Stimulated activated effector memory CD8-positive, alpha-beta T cell treated with anti-CD3 and anti-CD28 coated beads, Interleukin-12 subunit alpha, Interleukin-12 subunit beta, amount 100 ng/mL, for 72 hours (primary cell): ENCODE data around the gene CHSY3.

Source experiments
- ATAC-seq: fragments of 150-1000 bp; cut with Tn5 transposase; 2 replicates; pipeline ENCODE4 v1.10.0; 2021
- DNase-seq, 2 donors: peaks; one replicate each; pipeline ENCODE4 v3.0.0; 2021 to 2022; ENCODE audit warnings: low spot score in 2 of 2
- H3K27ac Mint-ChIP-seq: one replicate; pipeline ENCODE4 v1.8.0; 2022; ENCODE audit warnings: mild to moderate bottlenecking, mixed read lengths
- H3K36me3 Mint-ChIP-seq: one replicate; pipeline ENCODE4 v1.8.0; 2022; ENCODE audit warnings: mild to moderate bottlenecking, mixed read lengths
- H3K4me1 Mint-ChIP-seq: one replicate; pipeline ENCODE4 v1.8.0; 2022; ENCODE audit warnings: mixed read lengths
- H3K4me3 Mint-ChIP-seq: one replicate; pipeline ENCODE4 v1.8.0; 2022; ENCODE audit warnings: mild to moderate bottlenecking, mixed read lengths
- H3K9me3 Mint-ChIP-seq: one replicate; pipeline ENCODE4 v1.8.0; 2022; ENCODE audit warnings: mixed read lengths

Gene CHSY3

DNA sequence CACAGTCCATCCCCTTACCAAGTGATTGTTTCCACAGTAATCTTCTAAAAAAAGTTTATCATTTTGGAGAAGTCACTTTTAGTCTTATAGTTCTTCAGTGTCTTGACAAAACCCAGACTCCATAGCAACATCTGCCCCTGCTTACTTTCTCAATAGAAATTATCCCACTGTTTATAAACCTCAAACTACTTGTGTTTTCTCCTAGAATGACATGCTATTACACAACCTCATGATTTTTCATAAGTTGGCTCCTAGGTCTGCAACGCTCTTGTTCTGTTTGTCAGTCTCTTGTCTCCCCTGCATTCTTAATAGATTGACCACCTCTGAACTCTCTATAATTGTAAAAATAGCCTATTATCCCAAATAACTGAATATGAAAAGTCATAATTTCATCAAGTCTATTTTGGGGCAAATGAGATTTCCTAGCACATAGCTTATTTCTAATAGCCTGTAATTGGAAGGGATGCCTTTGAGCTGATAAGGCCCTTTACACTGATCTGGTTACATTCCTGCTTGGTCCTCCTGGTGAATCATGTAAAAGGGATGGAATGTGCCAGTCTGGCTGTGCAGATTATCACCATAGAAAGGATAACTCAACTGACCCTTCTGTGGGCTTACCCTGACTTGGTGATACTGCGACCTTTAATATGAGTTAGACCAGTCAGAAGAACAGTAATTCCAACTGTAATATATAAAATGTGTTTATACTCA, 69.6 kb downstream of the CHSY3 start:
- Mint-ChIP-seq H3K9me3 (no peaks in the 10 kb centered on the region), H3K27ac (no peak overlapping the region), H3K4me1 (no peaks in the 10 kb centered on the region), H3K4me3 (no peak overlapping the region), H3K36me3 (no peaks in the 10 kb centered on the region)
- no peak for ATAC-seq
- no peak for DNase-seq

DNA sequence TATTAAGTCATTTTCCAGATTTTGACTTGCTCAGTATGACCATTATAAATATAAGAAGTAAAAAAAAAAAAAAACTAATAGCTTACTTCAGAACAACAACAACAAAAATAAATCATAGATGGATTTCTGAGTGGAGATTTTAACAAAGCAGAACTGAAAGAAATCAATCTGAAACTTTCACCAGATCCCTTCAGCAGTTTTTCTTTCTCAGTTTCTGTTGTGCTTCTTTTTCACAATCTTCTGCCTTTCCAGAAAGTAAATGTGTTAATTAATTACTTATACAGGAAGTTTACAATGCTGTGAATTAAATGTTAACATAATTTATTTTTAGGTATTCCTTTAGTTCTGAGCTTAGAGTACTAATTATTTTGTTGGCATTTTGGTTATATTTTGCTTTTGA, 73.5 kb downstream of the CHSY3 start:
- no peak for DNase-seq
- Mint-ChIP-seq H3K4me3 (no peak overlapping the region), H3K36me3 (no peaks in the 10 kb centered on the region), H3K9me3 (no peaks in the 10 kb centered on the region), H3K4me1 (no peaks in the 10 kb centered on the region), H3K27ac (no peak overlapping the region)
- ATAC-seq, result no peak

DNA sequence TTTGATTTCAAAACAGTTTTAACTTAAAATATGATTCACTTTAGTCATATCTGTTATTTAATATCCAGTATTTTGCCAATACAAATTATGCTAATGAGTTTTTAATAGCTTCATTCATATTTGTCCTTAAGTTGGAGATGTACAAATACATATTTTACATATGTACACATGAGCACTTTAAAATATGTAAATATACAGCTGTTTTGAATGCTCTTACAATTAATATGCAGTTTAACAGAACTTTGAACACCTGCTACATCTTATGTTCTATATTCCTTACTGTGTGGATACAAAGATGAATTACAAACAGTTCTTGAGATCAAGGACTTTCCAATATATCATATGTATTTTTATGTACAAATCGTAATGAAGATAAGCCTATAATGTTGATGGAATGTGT, 74.0 kb downstream of the CHSY3 start:
- Mint-ChIP-seq H3K4me3 (no peak overlapping the region), H3K9me3 (peaks cover 2% of the 10 kb centered on the region), H3K4me1 (no peaks in the 10 kb centered on the region), H3K27ac (no peak overlapping the region), H3K36me3 (no peaks in the 10 kb centered on the region)
- DNase-seq (no peak), ATAC-seq (no peak)

DNA sequence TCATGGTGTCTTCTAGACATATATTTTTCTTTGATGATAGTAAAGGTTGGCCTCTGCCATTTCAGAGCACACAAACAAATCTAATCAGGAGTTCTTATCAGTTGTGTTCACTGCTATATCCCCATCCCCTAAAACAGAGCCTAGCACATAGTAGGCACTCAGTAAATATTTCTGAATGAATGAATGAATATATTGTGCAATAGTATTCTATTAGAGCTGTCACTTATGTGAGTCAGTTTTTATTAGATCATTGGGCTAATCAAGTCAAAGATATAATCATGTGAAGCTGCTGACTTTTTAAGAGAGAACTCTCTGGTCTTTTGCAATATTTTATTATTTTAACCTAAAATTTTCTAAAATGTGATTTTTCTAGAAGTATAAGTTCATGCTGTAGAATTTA, 84.2 kb downstream of the CHSY3 start:
- no peak overlapping the region for H3K4me3 Mint-ChIP-seq
- ATAC-seq (no peak), DNase-seq (no peak)
- H3K27ac Mint-ChIP-seq, result no peak overlapping the region
- no peaks in the 10 kb centered on the region for H3K4me1 Mint-ChIP-seq
- peaks cover 12% of the 10 kb centered on the region for H3K9me3 Mint-ChIP-seq
- H3K36me3 Mint-ChIP-seq, result no peaks in the 10 kb centered on the region

DNA sequence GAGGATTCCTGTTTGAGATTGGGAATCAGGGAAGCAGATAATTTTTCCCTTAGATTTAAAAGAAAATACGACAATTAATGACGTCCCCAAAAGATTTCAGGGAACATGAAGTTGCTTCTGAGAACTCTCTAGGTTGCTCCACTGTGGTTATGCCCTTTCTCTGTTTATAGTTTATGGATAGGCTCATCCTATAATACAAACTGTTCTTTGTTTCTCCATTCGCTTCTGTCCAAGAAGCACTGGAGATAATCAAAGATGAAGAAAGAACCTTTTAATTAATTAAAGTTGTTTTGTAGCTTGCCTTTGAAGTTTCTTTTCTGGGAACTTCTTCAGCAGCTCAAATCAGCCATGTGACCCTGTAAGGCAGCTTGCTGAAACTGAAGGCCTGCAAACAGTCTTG, 87.5 kb downstream of the CHSY3 start:
- Mint-ChIP-seq H3K4me3 (no peak overlapping the region), H3K27ac (no peak overlapping the region), H3K36me3 (no peaks in the 10 kb centered on the region), H3K9me3 (peaks cover 6% of the 10 kb centered on the region), H3K4me1 (no peaks in the 10 kb centered on the region)
- ATAC-seq, result no peak
- no peak for DNase-seq

DNA sequence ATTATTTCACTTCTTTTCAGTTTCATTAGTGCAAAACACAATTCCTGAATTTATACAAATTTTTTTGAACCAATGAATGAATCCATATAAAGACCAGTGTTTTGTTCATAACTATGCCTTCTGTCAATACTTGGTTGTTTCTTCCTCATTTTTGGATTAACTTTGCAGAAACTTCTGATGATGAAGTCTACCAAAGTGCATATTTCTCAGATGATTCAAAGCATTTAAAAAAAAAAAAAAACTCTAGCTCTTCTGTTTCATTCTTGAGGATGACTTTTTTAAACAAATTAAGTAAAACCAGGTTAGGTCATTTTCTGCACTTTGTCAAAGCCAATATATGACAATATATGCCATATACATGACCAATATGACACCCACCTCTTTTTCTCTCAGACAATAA, 92.6 kb downstream of the CHSY3 start:
- no peaks in the 10 kb centered on the region for H3K4me1 Mint-ChIP-seq
- no peak overlapping the region for H3K27ac Mint-ChIP-seq
- DNase-seq (no peak), ATAC-seq (no peak)
- peaks cover 6% of the 10 kb centered on the region for H3K9me3 Mint-ChIP-seq
- H3K4me3 Mint-ChIP-seq, result no peak overlapping the region
- H3K36me3 Mint-ChIP-seq, result no peaks in the 10 kb centered on the region

DNA sequence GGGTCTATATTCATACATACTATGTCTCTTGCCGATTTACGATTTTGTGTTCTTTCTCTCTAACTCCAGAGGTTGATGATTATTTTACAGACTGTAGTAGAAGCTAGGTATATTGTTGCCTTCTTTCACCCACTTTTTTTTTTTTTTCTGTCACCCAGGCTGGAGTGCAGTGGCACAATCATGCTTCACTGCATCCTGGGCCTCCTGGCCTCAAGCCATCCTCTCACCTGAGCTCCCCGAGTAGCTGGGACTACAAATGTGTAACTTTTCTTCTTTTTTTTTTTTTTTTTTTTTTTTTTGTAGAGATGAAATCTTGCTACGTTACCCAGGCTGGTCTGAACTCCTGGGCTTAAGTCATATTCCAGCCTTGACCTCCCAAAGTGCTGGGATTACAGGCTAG, 96.2 kb downstream of the CHSY3 start:
- H3K36me3 Mint-ChIP-seq, result no peaks in the 10 kb centered on the region
- H3K4me3 Mint-ChIP-seq, result no peak overlapping the region
- no peak for DNase-seq
- ATAC-seq, result no peak
- no peaks in the 10 kb centered on the region for H3K4me1 Mint-ChIP-seq
- H3K27ac Mint-ChIP-seq, result no peak overlapping the region
- H3K9me3 Mint-ChIP-seq, result peaks cover 4% of the 10 kb centered on the region

DNA sequence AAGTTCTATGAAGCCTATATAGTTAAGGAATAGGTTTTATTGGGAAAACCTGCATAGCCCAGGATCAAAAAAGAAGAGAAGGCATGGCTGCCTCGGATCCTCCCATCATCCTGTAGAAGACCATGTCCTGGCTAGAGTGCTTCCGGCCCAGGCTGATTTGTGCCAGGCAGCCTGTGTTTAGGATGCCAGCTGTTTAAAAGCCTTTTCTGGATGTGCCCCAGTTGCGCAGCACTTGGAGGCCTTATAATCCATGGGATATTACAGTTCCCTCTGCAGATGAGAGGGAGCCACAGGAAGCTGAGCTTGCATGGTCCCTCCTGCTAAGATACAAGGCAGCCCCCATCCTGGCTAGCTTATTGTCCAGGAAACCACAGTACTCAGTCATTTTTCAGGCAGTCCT, 97.9 kb downstream of the CHSY3 start:
- Mint-ChIP-seq H3K4me3 (no peak overlapping the region), H3K27ac (no peak overlapping the region), H3K36me3 (no peaks in the 10 kb centered on the region), H3K9me3 (peaks cover 1% of the 10 kb centered on the region), H3K4me1 (no peaks in the 10 kb centered on the region)
- no peak for DNase-seq
- ATAC-seq, result no peak

DNA sequence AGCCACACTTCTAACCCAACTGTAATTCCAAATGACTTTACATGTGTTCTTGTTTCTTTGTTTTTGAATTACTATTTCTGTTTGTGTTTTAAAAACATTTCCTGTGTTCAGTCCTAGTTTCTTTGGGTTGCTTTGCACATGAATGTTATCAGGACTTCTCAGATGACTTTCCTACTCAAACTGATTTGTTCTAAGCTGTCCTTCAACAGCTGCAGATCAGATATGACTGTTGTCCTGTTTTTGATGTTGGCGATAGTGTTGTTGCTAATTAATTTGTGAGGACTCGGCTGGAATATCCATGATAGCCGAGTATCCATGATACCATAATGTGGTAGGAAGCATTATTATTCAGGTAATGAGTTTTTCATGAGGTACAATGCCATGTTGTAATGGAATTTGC, 98.6 kb downstream of the CHSY3 start:
- no peaks in the 10 kb centered on the region for H3K36me3 Mint-ChIP-seq
- H3K4me1 Mint-ChIP-seq, result no peaks in the 10 kb centered on the region
- no peak for DNase-seq
- ATAC-seq, result no peak
- H3K9me3 Mint-ChIP-seq, result peaks cover 3% of the 10 kb centered on the region
- H3K4me3 Mint-ChIP-seq, result no peak overlapping the region
- H3K27ac Mint-ChIP-seq, result no peak overlapping the region

DNA sequence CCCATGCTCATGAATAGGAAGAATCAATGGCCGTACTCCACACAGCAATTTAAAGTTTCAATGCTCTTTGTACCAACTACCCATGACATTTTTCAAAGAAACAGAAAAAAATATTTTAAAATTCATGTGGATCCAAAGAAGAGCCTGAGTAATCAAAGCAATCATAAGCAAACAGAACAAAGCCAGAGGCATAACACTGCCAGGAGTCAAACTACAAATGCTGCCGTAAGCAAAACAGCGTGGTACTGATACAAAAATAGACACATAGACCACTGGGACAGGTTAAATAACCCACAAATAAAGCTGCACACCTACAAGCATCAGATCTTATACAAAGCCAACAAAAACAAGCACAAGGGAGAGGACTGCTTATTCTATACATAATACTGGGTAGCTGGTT, 107.7 kb downstream of the CHSY3 start:
- no peaks in the 10 kb centered on the region for H3K4me1 Mint-ChIP-seq
- DNase-seq, result no peak
- H3K36me3 Mint-ChIP-seq, result no peaks in the 10 kb centered on the region
- no peak for ATAC-seq
- peaks cover 4% of the 10 kb centered on the region for H3K9me3 Mint-ChIP-seq
- H3K4me3 Mint-ChIP-seq, result no peak overlapping the region
- H3K27ac Mint-ChIP-seq, result no peak overlapping the region

DNA sequence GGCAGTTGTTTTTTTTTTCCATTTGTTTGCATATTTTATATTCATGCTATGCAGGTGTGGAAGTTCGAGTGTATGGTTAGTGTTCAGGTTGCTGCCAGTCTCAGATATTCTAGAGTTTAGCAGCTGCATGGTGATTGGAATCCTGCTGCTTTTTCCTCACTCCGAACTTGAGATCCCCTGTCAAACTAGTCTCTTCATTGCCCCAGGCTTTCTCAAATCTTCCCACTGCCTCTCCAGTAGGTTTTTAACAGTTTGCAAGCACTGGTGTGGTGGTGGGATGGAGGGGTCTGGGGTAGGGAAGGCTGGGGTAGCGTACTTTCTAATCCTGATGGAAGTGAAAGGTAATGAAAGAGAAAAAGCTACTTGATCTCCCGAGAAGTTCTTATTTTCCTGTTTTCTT, 112.9 kb downstream of the CHSY3 start:
- no peak overlapping the region for H3K4me3 Mint-ChIP-seq
- ATAC-seq (no peak), DNase-seq (no peak)
- peaks cover 4% of the 10 kb centered on the region for H3K9me3 Mint-ChIP-seq
- H3K27ac Mint-ChIP-seq, result no peak overlapping the region
- no peaks in the 10 kb centered on the region for H3K36me3 Mint-ChIP-seq
- no peaks in the 10 kb centered on the region for H3K4me1 Mint-ChIP-seq

DNA sequence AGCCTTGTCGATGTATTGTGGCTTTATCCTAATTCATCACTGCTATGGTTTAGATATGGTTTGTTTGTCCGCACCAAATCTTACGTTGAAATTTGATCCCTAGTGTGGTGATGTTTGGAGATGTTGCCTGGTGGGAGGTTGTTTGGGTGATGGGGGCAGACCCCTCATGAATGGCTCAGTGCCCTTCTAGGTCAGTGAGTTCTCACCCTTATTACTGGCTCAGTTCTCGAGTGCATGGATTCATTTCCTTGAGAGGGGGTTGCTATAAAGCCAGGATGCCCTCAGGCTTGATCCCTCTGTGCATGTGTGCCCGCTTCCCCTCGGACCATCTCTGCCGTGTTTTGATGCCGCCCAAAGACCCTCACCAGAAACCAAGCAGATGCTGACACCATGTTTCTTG, 114.4 kb downstream of the CHSY3 start:
- no peak overlapping the region for H3K4me3 Mint-ChIP-seq
- no peak for ATAC-seq
- H3K27ac Mint-ChIP-seq, result no peak overlapping the region
- no peak for DNase-seq
- H3K36me3 Mint-ChIP-seq, result no peaks in the 10 kb centered on the region
- peaks cover 4% of the 10 kb centered on the region for H3K9me3 Mint-ChIP-seq
- H3K4me1 Mint-ChIP-seq, result no peaks in the 10 kb centered on the region

DNA sequence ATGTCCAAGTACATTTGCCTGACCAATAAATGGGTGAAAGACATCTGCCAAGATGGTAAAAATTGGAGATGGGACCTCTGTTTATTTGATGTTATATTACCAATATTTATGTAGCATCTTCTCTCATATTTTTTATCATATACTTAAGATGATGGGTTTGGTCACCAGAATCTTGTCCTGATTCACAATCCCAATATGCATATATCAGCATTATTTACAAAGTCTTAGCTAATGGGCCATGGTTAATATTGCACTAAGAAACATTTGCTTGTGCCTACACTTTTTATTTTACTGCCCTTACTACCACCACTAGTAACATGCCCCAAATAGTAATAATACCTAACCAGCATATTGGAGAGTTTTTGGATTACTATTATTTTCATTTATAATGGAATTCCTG, 116.7 kb downstream of the CHSY3 start:
- Mint-ChIP-seq H3K36me3 (no peaks in the 10 kb centered on the region), H3K4me3 (no peak overlapping the region), H3K27ac (no peak overlapping the region), H3K4me1 (no peaks in the 10 kb centered on the region), H3K9me3 (peaks cover 4% of the 10 kb centered on the region)
- ATAC-seq, result no peak
- no peak for DNase-seq

DNA sequence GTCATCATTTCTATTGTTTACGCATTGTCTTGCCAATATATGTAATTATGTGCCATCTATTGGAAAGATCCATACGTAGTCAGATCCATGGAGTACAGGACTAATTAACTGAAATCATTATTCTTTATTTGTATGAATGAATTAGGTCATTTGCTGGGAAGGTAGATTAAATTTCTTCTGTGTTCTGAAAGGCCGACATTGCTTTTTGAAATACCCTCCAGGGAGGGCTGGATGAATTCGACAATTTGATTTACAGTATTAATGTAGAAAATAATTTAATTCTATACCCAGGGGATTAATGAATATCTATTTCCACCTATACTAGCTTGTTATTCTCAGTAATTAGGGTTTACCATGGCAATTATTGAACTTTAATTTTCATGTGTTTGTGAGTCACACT, 117.6 kb downstream of the CHSY3 start:
- H3K36me3 Mint-ChIP-seq, result no peaks in the 10 kb centered on the region
- H3K4me3 Mint-ChIP-seq, result no peak overlapping the region
- H3K4me1 Mint-ChIP-seq, result no peaks in the 10 kb centered on the region
- no peak for DNase-seq
- ATAC-seq, result no peak
- peaks cover 4% of the 10 kb centered on the region for H3K9me3 Mint-ChIP-seq
- no peak overlapping the region for H3K27ac Mint-ChIP-seq

DNA sequence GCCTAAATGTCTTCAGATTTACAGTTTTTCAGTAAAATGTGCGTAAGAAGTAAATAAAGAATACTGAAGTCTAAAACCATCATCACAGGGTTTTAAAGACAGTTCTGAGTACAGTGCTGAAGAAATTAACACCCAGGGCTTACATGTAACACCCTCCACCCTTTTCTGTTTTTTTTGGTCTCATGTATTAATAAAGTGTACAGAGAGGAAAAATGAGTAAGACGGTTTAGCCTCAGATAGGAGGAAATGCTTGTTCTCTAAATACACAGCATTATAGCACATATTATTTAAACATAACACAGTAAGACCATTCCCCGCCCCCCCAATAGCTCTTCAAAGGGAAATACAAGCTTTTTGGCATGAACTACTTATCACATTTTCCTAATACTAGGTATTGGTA, 119.3 kb downstream of the CHSY3 start:
- H3K4me3 Mint-ChIP-seq, result no peak overlapping the region
- no peaks in the 10 kb centered on the region for H3K36me3 Mint-ChIP-seq
- peaks cover 4% of the 10 kb centered on the region for H3K9me3 Mint-ChIP-seq

DNA sequence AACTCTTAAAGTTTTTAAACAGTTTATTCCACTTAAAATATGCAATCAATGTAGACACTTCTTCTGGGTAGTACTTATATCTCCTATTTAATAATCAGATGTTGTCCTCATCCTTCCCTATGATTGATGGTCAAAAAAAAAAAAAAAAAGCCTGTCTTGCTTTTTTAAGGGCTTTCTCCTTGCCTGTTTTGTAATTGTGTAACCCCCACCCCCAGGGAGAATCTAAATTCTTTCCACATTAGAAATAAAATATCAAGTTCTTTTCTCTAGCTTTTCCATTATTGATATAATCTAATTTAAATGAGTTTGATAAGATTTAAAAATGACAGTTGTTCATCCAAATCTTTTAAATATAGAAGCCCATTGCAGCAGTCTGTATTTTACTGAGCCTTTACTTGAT, 119.7 kb downstream of the CHSY3 start:
- ATAC-seq, result no peak
- Mint-ChIP-seq H3K4me3 (no peak overlapping the region), H3K9me3 (peaks cover 7% of the 10 kb centered on the region), H3K36me3 (no peaks in the 10 kb centered on the region), H3K27ac (no peak overlapping the region), H3K4me1 (no peaks in the 10 kb centered on the region)
- DNase-seq, result no peak

More for the DNA sequence above, 119.3 kb downstream of the CHSY3 start:
- Mint-ChIP-seq H3K4me1 (no peaks in the 10 kb centered on the region), H3K27ac (no peak overlapping the region)
- DNase-seq (no peak), ATAC-seq (no peak)

DNA sequence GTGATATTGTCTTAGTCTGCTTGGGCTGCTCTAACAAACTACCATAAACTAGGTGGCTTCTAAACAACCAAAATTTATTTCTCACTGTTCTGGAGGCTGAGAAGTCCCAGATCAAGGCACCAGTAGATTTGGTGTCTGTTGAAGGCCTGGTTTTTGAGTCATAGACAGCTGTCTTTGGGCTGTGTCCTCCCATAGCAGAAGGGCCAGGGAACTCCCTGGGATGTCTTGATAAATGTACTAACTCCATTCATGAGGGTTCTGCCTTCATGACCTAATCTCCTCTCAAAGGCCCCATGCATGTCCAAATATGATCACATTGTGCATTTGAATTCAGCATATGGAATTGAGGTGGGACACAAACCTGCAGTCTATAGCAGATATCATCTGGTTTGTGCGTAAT, 121.2 kb downstream of the CHSY3 start:
- no peak for DNase-seq

More for the DNA sequence above, 121.2 kb downstream of the CHSY3 start:
- no peak overlapping the region for H3K4me3 Mint-ChIP-seq
- H3K27ac Mint-ChIP-seq, result no peak overlapping the region
- no peak for ATAC-seq
- H3K4me1 Mint-ChIP-seq, result no peaks in the 10 kb centered on the region
- no peaks in the 10 kb centered on the region for H3K36me3 Mint-ChIP-seq
- H3K9me3 Mint-ChIP-seq, result peaks cover 4% of the 10 kb centered on the region
